ENCODE measurements around the gene COL15A1. TPM values are rescaled to one million over a fixed set of nuclear protein-coding genes. Genes with fewer than 3 reads are reported as not detected.

The COL15A1 gene
- total RNA-seq, 1 experiment from 2014 or later = 0.22 TPM

GRCh38 chr9:99112750-99113413 is 169.2 kb downstream of the COL15A1 start:
- Mint-ChIP-seq H3K4me1 (peaks cover 64% of the 10 kb centered on the region), H3K27me3 (ENCODE audit: low read depth) (no peaks in the 10 kb centered on the region), H3K36me3 (no peaks in the 10 kb centered on the region), H3K4me3 (no peak overlapping the region), H3K27ac (peak overlapping the region; percentile 42), H3K9me3 (no peaks in the 10 kb centered on the region)
- ChIA-PET POLR2A (no interaction called here), CTCF (interaction anchor here (0.5 to 1.6 kb wide), 3 partner anchors 28 to 262 kb away, joined by 3 to 6 read pairs (median 4); no protein-coding TSS in a partner anchor)
- TF ChIP-seq, protein P1, sequence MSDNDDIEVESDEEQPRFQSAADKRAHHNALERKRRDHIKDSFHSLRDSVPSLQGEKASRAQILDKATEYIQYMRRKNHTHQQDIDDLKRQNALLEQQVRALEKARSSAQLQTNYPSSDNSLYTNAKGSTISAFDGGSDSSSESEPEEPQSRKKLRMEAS (CRISPR knock-in tag; IDR thresholded peaks at IDR 0.05) = no peak
- TF ChIP-seq CDX4 (CRISPR knock-in tag; IDR thresholded peaks at IDR 0.05; ENCODE audit: borderline replicate concordance) = no peak
- TF ChIP-seq MYBL2 (CRISPR knock-in tag; IDR thresholded peaks at IDR 0.05) = no peak
- TF ChIP-seq RELA (CRISPR knock-in tag; IDR thresholded peaks at IDR 0.05; ENCODE audit: borderline replicate concordance) = no peak
- TF ChIP-seq SP1 (CRISPR knock-in tag; conservative IDR thresholded peaks at IDR 0.05) = no peak
- no peak for TF ChIP-seq E2F4 (CRISPR knock-in tag; IDR thresholded peaks at IDR 0.05; ENCODE audit: borderline replicate concordance, low read depth)
- TF ChIP-seq, protein P2, sequence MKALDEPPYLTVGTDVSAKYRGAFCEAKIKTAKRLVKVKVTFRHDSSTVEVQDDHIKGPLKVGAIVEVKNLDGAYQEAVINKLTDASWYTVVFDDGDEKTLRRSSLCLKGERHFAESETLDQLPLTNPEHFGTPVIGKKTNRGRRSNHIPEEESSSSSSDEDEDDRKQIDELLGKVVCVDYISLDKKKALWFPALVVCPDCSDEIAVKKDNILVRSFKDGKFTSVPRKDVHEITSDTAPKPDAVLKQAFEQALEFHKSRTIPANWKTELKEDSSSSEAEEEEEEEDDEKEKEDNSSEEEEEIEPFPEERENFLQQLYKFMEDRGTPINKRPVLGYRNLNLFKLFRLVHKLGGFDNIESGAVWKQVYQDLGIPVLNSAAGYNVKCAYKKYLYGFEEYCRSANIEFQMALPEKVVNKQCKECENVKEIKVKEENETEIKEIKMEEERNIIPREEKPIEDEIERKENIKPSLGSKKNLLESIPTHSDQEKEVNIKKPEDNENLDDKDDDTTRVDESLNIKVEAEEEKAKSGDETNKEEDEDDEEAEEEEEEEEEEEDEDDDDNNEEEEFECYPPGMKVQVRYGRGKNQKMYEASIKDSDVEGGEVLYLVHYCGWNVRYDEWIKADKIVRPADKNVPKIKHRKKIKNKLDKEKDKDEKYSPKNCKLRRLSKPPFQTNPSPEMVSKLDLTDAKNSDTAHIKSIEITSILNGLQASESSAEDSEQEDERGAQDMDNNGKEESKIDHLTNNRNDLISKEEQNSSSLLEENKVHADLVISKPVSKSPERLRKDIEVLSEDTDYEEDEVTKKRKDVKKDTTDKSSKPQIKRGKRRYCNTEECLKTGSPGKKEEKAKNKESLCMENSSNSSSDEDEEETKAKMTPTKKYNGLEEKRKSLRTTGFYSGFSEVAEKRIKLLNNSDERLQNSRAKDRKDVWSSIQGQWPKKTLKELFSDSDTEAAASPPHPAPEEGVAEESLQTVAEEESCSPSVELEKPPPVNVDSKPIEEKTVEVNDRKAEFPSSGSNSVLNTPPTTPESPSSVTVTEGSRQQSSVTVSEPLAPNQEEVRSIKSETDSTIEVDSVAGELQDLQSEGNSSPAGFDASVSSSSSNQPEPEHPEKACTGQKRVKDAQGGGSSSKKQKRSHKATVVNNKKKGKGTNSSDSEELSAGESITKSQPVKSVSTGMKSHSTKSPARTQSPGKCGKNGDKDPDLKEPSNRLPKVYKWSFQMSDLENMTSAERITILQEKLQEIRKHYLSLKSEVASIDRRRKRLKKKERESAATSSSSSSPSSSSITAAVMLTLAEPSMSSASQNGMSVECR (CRISPR knock-in tag; IDR thresholded peaks at IDR 0.05; ENCODE audit: borderline replicate concordance) = no peak
- TF ChIP-seq ZNF423 (CRISPR knock-in tag; IDR thresholded peaks at IDR 0.05) = no peak
- TF ChIP-seq, protein P3, sequence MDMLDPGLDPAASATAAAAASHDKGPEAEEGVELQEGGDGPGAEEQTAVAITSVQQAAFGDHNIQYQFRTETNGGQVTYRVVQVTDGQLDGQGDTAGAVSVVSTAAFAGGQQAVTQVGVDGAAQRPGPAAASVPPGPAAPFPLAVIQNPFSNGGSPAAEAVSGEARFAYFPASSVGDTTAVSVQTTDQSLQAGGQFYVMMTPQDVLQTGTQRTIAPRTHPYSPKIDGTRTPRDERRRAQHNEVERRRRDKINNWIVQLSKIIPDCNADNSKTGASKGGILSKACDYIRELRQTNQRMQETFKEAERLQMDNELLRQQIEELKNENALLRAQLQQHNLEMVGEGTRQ (CRISPR knock-in tag; IDR thresholded peaks at IDR 0.05) = no peak
- no peak for TF ChIP-seq NFE2L1 (CRISPR knock-in tag; IDR thresholded peaks at IDR 0.05)
- TF ChIP-seq, protein P4, sequence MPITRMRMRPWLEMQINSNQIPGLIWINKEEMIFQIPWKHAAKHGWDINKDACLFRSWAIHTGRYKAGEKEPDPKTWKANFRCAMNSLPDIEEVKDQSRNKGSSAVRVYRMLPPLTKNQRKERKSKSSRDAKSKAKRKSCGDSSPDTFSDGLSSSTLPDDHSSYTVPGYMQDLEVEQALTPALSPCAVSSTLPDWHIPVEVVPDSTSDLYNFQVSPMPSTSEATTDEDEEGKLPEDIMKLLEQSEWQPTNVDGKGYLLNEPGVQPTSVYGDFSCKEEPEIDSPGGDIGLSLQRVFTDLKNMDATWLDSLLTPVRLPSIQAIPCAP (CRISPR knock-in tag; IDR thresholded peaks at IDR 0.05) = no peak
- DNase-seq (ENCODE audit: low spot score) = no peak
- peak; percentile 78 for ATAC-seq

GRCh38 chr9:99113414-99114048 is 169.8 kb downstream of the COL15A1 start:
- Mint-ChIP-seq H3K4me3 (no peak overlapping the region), H3K36me3 (peaks cover under 1% of the 10 kb centered on the region; the same call in 1 of the 2 replicates), H3K27ac (peak overlapping the region; percentile 42), H3K9me3 (no peaks in the 10 kb centered on the region), H3K27me3 (ENCODE audit: low read depth) (no peaks in the 10 kb centered on the region), H3K4me1 (peaks cover 60% of the 10 kb centered on the region)
- DNase-seq (ENCODE audit: low spot score) (no peak), ATAC-seq (no peak)
- CTCF ChIA-PET = interaction anchor here (0.5 to 1.6 kb wide), 3 partner anchors 27 to 263 kb away, joined by 3 to 6 read pairs (median 4); no protein-coding TSS in a partner anchor
- TF ChIP-seq ATF1 (CRISPR knock-in tag; IDR thresholded peaks at IDR 0.05) (no peak), NR1H2 (CRISPR knock-in tag; IDR thresholded peaks at IDR 0.05) (no peak), MYBL2 (CRISPR knock-in tag; IDR thresholded peaks at IDR 0.05) (no peak), ETV6 (CRISPR knock-in tag; IDR thresholded peaks at IDR 0.05) (no peak), ZNF121 (CRISPR knock-in tag; IDR thresholded peaks at IDR 0.05) (no peak), ZNF512 (CRISPR knock-in tag; IDR thresholded peaks at IDR 0.05; ENCODE audit: borderline replicate concordance) (no peak), SOX15 (CRISPR knock-in tag; IDR thresholded peaks at IDR 0.05) (no peak), RORB (CRISPR knock-in tag; IDR thresholded peaks at IDR 0.05) (no peak), ZNF396 (CRISPR knock-in tag; IDR thresholded peaks at IDR 0.05; ENCODE audit: borderline replicate concordance) (no peak), RELA (CRISPR knock-in tag; IDR thresholded peaks at IDR 0.05; ENCODE audit: borderline replicate concordance) (no peak), NFATC4 (CRISPR knock-in tag; IDR thresholded peaks at IDR 0.05) (no peak), ZNF219 (CRISPR knock-in tag; IDR thresholded peaks at IDR 0.05; ENCODE audit: borderline replicate concordance) (no peak)
- TF ChIP-seq, protein P3 (CRISPR knock-in tag; IDR thresholded peaks at IDR 0.05) = no peak
- TF ChIP-seq, protein P1 (CRISPR knock-in tag; IDR thresholded peaks at IDR 0.05) = no peak
- POLR2A ChIA-PET = interaction anchor here (0.8 kb wide), 1 partner anchor 9 kb away, joined by 3 read pairs; the partner anchor contains the start of gene TGFBR1

All from WTC11 (cell line).